Heart left ventricle (tissue), 16 donors: ENCODE measurements around the gene FAM53B. TPM values are rescaled to one million over a fixed set of nuclear protein-coding genes. Genes with fewer than 3 reads are reported as not detected.

Experiments
- ATAC-seq, 4 donors: fragments of 200-7000 bp; cut with Tn5 transposase; one replicate each; pipeline ENCODE4 v1.9.1; 2020 to 2022; ENCODE audit warnings: moderate library complexity in 4 of 4, mild to moderate bottlenecking in 3 of 4, moderate number of reproducible peaks in 1 of 4
- DNase-seq, 5 donors: peaks; one replicate each; pipeline ENCODE4 v3.0.0-alpha.2; 2020
- H3K27ac ChIP-seq, 12 donors: fragments of 200-600 bp; sonication (generic) in 4 of 12; one replicate each; pipeline versions ENCODE4 v1.5.0 to v1.8.0; 2016 to 2022; ENCODE audit warnings: mild to moderate bottlenecking in 2 of 12
- H3K27me3 ChIP-seq, 9 donors: fragments of 200-600 bp; sonication (generic) in 2 of 9; one replicate each; pipeline versions ENCODE4 v1.5.1 to v1.8.0; 2016 to 2022; ENCODE audit warnings: mild to moderate bottlenecking in 3 of 9
- H3K36me3 ChIP-seq, 9 donors: fragments of 200-600 bp; sonication (generic) in 2 of 9; one replicate each; pipeline versions ENCODE4 v1.5.0 to v1.8.0; 2018 to 2022; ENCODE audit warnings: mild to moderate bottlenecking in 2 of 9
- H3K4me1 ChIP-seq, 12 donors: fragments of 200-600 bp; sonication (generic) in 4 of 12; one replicate each; pipeline versions ENCODE4 v1.5.0 to v1.8.0; 2016 to 2022; ENCODE audit warnings: mild to moderate bottlenecking in 3 of 12
- H3K4me3 ChIP-seq, 12 donors: fragments of 200-600 bp; sonication (generic) in 4 of 12; one replicate each; pipeline versions ENCODE4 v1.5.0 to v1.8.0; 2017 to 2022; ENCODE audit warnings: mild to moderate bottlenecking in 9 of 12, moderate library complexity in 4 of 12
- H3K9me3 ChIP-seq, 12 donors: fragments of 200-600 bp; sonication (generic) in 4 of 12; one replicate each; pipeline versions ENCODE4 v1.5.0 to v1.8.0; 2016 to 2022; ENCODE audit warnings: mild to moderate bottlenecking in 1 of 12
- CTCF ChIP-seq, 12 donors: fragments of 200-600 bp; sonication (generic) in 4 of 12; IDR thresholded peaks; one replicate each; pipeline versions ENCODE4 v1.5.0 to v1.8.0; 2018 to 2022; ENCODE audit warnings: antibody characterized with exemption in 12 of 12, mild to moderate bottlenecking in 5 of 12
- POLR2A ChIP-seq, 2 donors: fragments of 450-650 bp; IDR thresholded peaks; one replicate each; pipeline ENCODE4 v1.6.1; 2017; ENCODE audit warnings: antibody characterized with exemption in 2 of 2, mild to moderate bottlenecking in 2 of 2, moderate library complexity in 2 of 2
- WGBS, 4 donors: extraction: QIAGEN DNeasy Blood & Tissue Kit in 2 of 4; methylation state at CpG; one replicate each; pipeline versions ENCODE4 v1.1.5 to v1.1.7; 2013 to 2018; 5-methylcytosine and 5-hydroxymethylcytosine counted together
- intact Hi-C, 10 donors: fragments of 100-400 bp; cut with DNase I; formaldehyde crosslinking; loops; one replicate each; pipeline versions ENCODE4 v1.11.1 to v1.14.2; 2022
- polyA plus RNA-seq, 2 donors: library from polyadenylated mRNA; stranded (reverse); fragments of 200-250 nt; gene quantifications; one replicate each; pipeline ENCODE4 v1.2.3, GENCODE V29; 2013
- total RNA-seq, 9 donors: library from RNA; depleted of rRNA in 2 of 9; stranded (reverse); fragments of >200 nt in 2 of 9; fragmentation: NEBNext Ultra II Directional in 3 of 9; extraction: Animal tissue kit (Norgen Biotek cat#: 25700) in 3 of 9; gene quantifications; one replicate each; pipeline versions ENCODE4 v1.1.0 to v1.2.4, GENCODE V29; 2016 to 2023
- donor health status: ischemic (EF 13 %, LVEDD 7.1; RV severe dilation, severe dysfunction).
- donor health status: healthy with polysubstance abuse.
- donor health status: DM: no; HTN: yes; CAD: no.
- donor health status: DM: no; HTN: no; CAD: no.
- donor health status: ischemic (EF 25% LVEDD 6.9; RV normal size, moderate dysfunction).
- donor health status: ischemic (EF 25% LVEDD 5.7; RV mildly dilated, moderate dysfunction).
- donor health status: healthy.
- donor health status: DM: yes; HTN: yes; CAD: no.
- donor health status: ischemic (EF 35%, LVEDD 5.7; RV mildly dilated, moderate dysfunction).
- donor health status: nonischemic (EF 11% LVEDD 7.7; RV severe dilation, severe dysfunction).
- donor health status: DM: yes; HTN: yes; CAD: no.
- donor health status: PGD.
- donor health status: ischemic (EF 29% LVEDD 5.4; RV normal size, mild dysfunction).
- donor health status: nonischemic (EF 23%, LVEDD 6.1; RV moderate dilation, normal function).

Gene FAM53B
- total and polyA plus RNA-seq, 11 donors = 23.7 to 57.7 (median 35.5) TPM

- no peaks in the 10 kb centered on the region for H3K27me3 ChIP-seq
- H3K27ac ChIP-seq = peak overlapping the region in 10 of 12 donors; percentile 67 to 94 (median 88)
- no peak overlapping the region for H3K4me3 ChIP-seq
- no peaks in the 10 kb centered on the region for H3K36me3 ChIP-seq
- ATAC-seq = no peak
- TF ChIP-seq CTCF (IDR thresholded peaks at IDR 0.05) (no peak), POLR2A (IDR thresholded peaks at IDR 0.05) (no peak)
- H3K9me3 ChIP-seq = no peaks in the 10 kb centered on the region
- DNase-seq = no peak
- 25 to 51% (median 46%) methylated on average over 2 of the region's 2 CpGs for WGBS, 4 donors
- peaks cover 57 to 100% (median 98%) of the 10 kb centered on the region in 12 donors for H3K4me1 ChIP-seq
- intact Hi-C loops = loop anchor here (2.0 to 10.0 kb wide), 8 partner anchors 15 to 105 kb away; no protein-coding TSS in a partner anchor
Measured at GRCh38 chr10:124737708-124738107, 6.5 kb downstream of the FAM53B start.

- intact Hi-C loops = loop anchor here (2.0 to 10.0 kb wide), 8 partner anchors 14 to 105 kb away; no protein-coding TSS in a partner anchor
Measured at GRCh38 chr10:124737221-124737620, 7.0 kb downstream of the FAM53B start.

GRCh38 chr10:124736491-124737136 lies 7.6 kb downstream of the FAM53B start:
- intact Hi-C loops = loop anchor here (2.0 to 10.0 kb wide), 8 partner anchors 14 to 104 kb away; no protein-coding TSS in a partner anchor
- peak overlapping the region; percentile 51 to 94 (median 86) for H3K27ac ChIP-seq
- peak; percentile 79 to 90 (median 82) for ATAC-seq
- no peaks in the 10 kb centered on the region for H3K27me3 ChIP-seq
- 16 to 26% (median 22%) methylated on average over 8 to 11 of the region's 11 CpGs for WGBS, 4 donors
- H3K36me3 ChIP-seq = no peaks in the 10 kb centered on the region
- H3K9me3 ChIP-seq = no peaks in the 10 kb centered on the region
- DNase-seq = peak; percentile 86 to 94 (median 90)
- peak overlapping the region in 8 of 12 donors; percentile 17 to 34 (median 28) for H3K4me3 ChIP-seq
- H3K4me1 ChIP-seq = peaks cover 59 to 100% (median 98%) of the 10 kb centered on the region in 12 donors
- TF ChIP-seq POLR2A (IDR thresholded peaks at IDR 0.05) (no peak), CTCF (IDR thresholded peaks at IDR 0.05) (peak in 4 of 12 donors; percentile 21 to 35 (median 28))

More at GRCh38 chr10:124737221-124737620, 7.0 kb downstream of the FAM53B start:
- no peak overlapping the region for H3K4me3 ChIP-seq
- no peak for TF ChIP-seq CTCF (IDR thresholded peaks at IDR 0.05)
- no peak for TF ChIP-seq POLR2A (IDR thresholded peaks at IDR 0.05)
- 56 to 63% (median 59%) methylated on average over 7 of the region's 7 CpGs for WGBS, 4 donors
- peak in 1 of 5 donors; percentile 9 for DNase-seq
- no peaks in the 10 kb centered on the region for H3K36me3 ChIP-seq
- H3K4me1 ChIP-seq = peaks cover 62 to 100% (median 98%) of the 10 kb centered on the region in 12 donors
- no peak for ATAC-seq
- H3K27ac ChIP-seq = peak overlapping the region in 11 of 12 donors; percentile 67 to 94 (median 87)
- H3K27me3 ChIP-seq = no peaks in the 10 kb centered on the region
- H3K9me3 ChIP-seq = no peaks in the 10 kb centered on the region
